HG02885 (cell line): ENCODE data around the gene SFTA2.

ENCODE experiments used
- ATAC-seq: cut with Tn5 transposase; IDR thresholded peaks from one replicate; pipeline ENCODE4 v1.9.1; 2021; ENCODE audit warnings: mild to moderate bottlenecking; ENCODE audit not compliant: unreplicated experiment, poor library complexity

SFTA2 gene

GRCh38 chr6:30881392-30882203 is 50.4 kb downstream of the SFTA2 start:
- no peak for ATAC-seq
